Urothelium cell line (cell line): ENCODE results near the gene HGF.
"Not testable (repeated sequence)": the region's sequence is repeated elsewhere in the genome, so short reads cannot be mapped to it uniquely, and the experiment has no call there.

ENCODE experiments used
- DNase-seq: peaks from one replicate; pipeline ENCODE4 v3.0.0; 2011; ENCODE audit warnings: low spot score, mixed read lengths
- FAIRE-seq: peaks from 2 replicates; lab custom pipeline; 2011; peaks lifted over from hg19 to GRCh38; lab: Jason Lieb, UNC

Gene HGF

DNA sequence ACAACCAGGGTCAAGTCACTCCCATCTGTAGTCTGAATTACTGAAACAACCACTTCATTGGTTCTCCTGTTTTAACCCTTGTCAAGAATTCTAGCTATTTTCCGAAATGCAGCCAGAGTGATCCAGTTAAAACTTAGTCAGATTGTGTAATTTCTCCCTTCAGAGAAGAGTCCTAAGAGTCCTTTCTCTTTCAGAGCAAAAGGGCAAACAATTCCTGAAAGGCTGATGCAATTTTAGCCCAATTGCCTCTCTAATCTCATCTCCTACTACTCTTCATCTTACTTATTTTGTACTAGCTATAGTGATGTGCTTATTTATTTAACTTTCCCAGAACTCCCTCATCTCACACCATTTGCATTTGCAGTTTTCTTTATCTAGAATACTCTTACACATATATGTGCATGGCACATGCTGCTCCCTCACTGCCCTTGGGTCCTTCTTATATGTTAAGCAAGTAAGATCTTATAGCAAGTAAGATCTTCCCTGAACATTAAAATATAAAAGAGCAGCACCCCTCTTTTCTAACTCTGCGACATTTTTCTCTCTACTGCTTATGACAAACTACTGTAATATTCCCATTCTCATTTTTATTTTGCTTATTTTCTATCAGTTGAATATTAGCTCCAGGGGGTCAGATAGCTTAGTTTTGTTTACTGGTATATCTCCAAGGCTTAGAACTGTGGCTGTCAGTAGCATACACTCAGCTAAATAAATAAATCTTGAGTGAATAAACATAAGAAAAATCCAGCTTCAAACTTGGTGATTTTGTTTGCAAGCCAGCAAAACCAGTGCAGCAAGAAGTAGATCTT is 44.6 kb downstream of the HGF start:
- no peak for DNase-seq
- FAIRE-seq: peak; percentile 5

DNA sequence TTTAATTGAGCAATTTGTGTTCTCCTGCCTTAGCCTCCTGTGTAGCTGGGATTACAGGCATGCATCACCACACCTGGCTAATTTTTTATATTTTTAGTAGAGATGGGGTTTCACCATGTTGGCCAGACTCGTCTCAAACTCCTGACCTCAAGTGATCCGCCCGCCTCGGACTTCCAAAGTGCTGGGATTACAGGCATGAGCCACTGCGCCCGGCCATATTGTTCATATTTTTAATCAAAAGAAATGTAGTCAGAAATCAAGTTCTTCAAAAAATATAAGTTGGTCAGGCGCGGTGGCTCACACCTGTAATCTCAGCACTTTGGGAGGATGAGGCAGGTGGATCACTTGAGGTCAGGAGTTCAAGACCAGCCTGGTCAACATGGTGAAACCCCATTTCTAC is 47.6 kb downstream of the HGF start:
- not testable (repeated sequence) for DNase-seq, FAIRE-seq

DNA sequence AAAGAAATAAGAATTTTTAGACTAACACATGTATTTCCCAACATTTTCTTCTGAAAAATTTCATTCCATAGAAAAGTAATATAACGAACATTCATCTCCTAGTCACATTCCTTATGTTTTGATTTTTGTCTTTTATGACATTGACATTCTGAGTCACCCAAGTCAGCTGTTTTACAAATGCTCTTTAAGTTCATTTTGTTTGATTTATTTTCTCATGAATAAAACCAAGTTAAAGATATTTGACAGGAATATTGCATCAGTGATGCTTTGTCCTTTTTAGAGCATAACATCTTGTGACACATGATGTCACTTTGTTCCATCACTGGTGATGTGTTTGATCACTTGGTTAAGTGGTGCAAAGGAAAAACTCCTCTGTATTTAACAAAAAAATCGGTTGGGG is 48.4 kb downstream of the HGF start:
- DNase-seq (no peak), FAIRE-seq (peak; percentile 79)

DNA sequence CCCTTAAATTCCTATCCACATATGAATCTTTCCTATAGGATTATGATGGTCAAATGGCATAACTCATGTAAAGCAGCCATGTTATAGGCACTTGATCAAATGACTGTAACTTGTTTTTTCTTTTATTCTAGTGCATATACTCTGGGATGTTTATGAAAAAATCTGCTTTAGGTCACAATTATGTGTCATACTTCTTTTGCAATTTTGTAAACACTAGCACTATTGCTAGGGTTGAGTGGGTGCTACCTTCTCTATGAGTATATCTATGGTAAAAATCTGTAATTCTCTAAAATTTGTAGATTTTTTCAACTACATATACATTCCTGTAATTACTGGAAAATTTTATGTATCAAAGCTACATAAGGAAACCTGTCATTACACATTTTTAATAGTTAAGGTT is 50.0 kb downstream of the HGF start:
- DNase-seq: no peak

DNA sequence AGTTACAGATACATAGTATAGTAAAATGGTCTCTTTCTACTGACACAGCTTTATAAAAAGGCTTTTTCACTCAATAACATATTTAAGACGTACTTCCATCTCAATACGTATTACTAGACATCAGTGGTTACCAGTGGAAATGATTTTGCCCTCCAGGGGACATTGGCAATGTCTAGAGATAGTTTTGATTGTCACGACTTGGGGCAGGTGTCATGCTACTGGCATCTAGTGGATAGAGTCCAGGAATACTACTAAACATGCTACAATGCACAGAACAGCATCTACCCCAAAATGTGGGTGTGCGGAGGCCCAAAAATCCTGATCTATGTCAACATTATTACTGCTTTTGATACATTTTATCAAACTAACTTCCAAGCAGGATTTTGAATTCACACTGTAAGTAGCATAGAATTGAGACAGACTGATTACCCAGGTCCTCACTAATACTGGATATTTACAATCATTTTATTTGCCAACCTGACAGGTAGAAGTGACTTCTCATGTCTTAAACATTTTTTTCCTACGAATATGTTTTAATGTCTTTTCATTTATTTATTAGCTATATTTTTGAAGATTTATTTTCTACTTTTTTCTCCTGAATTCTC is 53.8 kb downstream of the HGF start:
- DNase-seq (no peak), FAIRE-seq (peak; percentile 96)

More for the DNA sequence above, 50.0 kb downstream of the HGF start:
- FAIRE-seq: no peak

DNA sequence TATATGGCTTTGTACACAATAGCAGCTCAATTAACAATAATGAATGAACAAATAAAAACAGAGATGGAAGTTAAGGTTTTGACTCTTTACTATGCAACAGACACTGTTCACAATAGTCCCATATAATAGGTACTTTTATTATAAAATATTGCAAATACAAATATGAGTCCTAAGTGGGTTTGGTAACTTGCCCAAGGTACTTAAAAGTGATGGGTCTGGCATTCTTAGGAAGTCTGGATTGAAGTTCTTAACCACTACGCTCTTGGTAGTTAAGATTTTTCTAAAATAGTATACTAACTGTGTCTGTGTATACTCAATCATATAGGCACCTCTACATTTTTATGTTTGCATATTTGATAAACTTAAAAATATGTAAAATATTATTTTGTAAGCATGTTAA is 55.5 kb downstream of the HGF start:
- DNase-seq: no peak
- no peak for FAIRE-seq

DNA sequence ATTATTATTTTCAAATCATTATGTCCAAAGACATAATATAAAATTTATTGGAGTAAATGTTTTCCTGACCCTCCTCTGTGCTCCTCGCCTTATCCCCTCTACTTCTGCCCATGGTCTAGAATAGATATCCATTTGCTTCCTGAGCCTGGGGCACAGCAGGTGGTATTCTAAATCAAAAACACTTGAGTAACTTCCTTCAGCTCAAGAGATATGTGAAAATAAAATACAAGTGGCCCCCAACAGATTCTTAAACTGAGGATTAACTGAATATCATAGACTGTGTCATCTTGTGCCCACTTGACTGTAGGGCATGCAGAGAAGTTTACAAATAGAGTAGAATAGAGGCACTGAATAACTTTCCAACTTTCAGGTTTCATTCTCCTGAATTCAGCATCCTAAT is 59.1 kb downstream of the HGF start:
- FAIRE-seq: no peak
- no peak for DNase-seq

DNA sequence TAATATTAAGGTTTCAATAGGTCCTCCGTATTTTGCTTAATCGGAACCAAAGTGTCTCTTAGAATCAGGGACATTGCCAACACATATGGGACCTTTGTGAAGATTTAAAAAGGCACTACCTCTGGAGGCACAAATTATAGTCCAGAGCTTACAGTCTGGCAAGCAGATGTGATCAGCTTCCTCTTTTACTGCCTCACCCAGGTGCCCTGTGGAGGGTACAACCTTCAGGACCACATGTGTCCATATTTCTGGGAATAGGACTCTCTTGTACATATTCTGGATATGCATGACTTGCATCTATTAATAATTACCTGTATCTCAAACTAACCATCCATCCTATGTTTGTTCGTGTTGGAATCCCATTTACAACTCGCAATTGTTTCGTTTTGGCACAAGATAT is 60.0 kb downstream of the HGF start:
- FAIRE-seq: no peak
- DNase-seq: no peak

DNA sequence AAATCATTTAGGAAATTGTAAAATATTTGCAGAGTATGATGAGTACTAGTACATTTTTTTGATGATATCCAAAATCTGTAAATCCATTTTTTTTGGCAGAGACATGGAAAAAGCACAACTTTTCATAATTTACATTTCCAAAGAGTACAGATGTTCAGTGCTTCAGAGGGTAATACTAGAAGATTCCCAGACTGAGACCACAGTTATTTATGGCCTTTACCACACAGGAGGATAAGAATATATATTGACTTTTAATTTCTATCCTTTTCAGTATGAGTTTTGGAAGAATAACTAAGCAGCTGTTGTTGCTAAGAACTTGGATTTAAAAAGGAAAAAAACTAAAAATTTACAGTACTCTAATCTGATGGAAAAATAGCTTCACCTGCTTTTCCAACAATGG is 61.9 kb downstream of the HGF start:
- DNase-seq: no peak
- FAIRE-seq: no peak

DNA sequence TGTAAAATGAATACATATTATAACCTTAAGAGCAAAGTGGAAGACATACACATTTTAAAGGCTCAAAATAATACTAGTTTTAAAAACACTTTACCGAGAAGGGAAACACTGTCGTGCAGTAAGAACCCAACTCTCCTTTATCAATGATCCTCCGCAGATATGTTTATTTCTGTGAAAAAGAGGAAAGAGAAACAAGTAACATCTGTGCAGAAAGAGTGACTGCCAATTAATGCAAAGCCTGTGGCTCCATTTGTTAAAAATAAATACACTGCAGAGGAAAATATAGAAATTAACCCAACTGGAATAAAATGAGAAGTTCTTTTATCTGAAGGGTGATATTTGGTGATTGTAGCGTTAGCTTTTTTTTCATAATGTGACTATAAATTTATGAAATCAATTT is 62.7 kb downstream of the HGF start:
- DNase-seq: no peak

DNA sequence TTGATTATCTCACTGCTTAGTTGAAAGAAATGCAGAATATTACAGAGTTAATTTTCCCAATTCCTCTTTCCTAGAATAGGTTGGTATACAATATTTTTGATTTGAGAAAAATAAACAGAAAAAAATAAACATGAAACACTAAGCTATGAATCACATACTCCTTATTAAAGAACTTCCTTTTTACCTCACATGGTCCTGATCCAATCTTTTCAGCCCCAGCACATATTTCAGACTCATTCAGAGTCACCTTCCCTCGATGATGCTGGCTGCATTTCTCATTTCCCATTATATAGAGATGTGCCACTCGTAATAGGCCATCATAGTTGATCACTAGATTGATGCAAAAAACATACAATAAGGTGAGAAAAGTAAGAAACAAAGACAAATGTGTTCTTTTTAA is 64.6 kb downstream of the HGF start:
- DNase-seq (no peak), FAIRE-seq (no peak)

More for the DNA sequence above, 62.7 kb downstream of the HGF start:
- FAIRE-seq: no peak

DNA sequence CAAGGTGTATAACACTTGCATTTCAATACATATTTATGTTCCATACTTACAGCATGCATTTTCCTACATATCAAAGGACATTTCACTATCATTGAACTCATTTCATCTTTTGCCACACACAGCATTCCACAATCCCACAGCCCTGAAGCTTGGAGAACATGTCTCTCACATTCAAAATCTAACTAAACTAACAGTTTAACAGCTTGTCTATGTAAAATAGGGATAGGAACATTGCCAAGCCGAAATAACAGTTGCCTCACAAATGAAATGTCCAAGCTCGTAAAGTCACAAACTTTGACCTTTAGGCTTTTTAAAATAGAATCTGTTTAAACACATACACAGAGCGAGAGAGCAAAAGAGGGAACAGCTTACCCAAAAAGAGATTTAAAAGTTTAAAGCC is 65.3 kb downstream of the HGF start:
- DNase-seq (no peak), FAIRE-seq (peak; percentile 72)

DNA sequence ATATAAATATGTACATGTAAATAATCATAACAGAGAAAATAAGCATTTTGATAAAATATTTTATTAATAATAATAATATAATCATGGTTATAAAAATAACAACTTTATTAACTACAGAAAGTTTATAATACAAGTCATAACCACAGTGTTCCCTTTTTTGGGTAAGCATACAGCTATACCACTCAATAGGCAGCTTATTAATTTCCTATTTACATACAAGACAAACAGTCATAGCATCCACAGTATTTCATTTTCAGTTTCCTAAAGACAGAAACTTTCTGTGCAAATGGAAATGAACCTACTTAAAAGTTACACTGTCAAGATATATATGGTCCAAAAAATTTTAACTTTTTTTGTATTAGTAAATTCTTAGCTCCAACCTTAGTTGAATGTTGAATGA is 70.9 kb downstream of the HGF start:
- FAIRE-seq (no peak), DNase-seq (no peak)

DNA sequence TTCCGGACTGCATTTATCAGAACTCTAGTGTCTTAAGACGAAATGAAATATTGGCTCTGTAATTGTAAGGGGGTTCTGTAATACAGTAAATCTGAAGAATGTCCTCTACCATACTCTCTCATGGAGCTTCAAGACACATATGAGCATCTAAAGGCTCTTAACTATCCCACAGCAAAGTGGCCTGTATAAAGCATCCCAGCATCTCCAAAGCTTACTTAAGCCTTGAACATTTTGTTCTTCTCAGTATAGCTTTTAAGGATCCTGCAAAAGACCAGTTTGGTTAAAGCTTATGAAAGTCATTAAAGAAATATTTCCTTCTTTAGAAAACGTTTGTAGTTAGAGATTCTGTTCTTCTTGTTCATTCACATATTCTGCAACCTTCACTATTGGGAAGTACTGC is 75.1 kb downstream of the HGF start:
- no peak for DNase-seq
- FAIRE-seq: no peak

DNA sequence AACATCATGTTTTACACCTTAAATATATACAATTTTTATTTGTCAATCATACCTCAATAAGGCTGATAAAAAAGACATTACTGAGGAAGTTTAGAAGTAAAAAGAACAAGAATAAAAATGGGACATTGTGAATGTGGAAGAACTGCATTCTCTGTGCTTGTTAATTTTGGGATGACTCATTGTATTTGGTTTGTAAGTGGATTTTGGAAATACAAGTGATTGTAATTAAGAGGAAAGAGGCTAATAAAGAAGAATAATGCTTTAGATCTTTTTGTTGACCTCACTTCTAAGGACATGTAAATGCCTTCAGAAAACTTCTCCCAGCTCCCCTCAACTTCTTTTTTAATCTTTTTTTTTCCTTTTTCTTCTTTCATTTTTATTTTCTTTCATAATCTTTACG is 76.0 kb downstream of the HGF start:
- FAIRE-seq: no peak
- no peak for DNase-seq

DNA sequence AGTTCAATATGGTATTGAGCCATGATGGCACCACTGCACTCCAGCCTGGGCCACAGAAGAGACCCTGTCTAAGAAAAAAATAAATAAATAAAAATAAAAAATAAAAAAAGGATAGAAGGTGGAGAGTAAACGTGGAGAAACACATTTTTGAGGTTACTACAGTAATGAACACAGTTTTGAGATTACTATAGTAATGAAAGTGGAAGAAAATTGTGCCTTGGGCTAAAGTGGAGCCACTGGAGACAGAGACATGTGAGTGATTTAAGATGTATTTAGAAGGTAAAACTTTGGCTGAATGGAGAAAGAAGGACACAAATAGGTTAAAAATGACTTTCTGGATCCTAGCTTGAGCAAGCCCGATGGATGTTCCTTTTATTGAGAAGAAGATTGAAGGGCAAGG is 76.8 kb downstream of the HGF start:
- FAIRE-seq (no peak), DNase-seq (no peak)

DNA sequence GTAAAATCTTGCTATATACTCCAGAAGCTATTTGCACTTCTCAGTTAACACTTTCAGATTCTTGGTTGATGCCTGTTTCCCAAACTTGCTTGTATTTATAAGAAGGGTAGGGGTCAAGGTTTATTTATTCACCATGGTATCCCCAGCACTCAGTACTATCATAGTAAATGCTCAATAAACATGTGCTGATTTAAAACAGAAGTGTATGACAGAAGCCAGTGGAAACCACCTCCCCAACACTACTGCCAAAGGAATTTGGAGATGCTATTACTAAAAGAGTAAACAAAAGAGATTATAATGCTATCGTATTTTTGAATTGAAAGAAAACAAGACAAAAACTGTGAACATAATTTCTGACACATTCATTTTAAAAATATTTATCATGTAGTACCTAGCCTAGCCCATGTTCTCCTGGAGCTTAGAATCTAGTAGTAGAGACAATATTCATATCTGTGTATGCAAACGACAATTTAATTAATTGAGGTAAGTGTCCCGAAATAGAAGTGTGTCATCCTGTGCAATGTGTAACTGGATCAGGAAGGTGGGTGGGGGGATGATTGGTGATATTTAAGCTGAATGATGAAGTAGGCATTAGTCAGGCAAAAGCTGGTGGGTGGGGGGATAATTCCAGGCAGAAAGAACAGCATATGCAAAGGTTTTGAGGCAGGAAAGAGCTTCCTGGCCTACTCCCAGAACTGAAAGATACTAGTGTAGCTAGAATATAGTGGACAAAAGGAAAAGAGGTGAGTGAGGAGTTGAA is 77.5 kb downstream of the HGF start:
- peak; percentile 80 for FAIRE-seq

DNA sequence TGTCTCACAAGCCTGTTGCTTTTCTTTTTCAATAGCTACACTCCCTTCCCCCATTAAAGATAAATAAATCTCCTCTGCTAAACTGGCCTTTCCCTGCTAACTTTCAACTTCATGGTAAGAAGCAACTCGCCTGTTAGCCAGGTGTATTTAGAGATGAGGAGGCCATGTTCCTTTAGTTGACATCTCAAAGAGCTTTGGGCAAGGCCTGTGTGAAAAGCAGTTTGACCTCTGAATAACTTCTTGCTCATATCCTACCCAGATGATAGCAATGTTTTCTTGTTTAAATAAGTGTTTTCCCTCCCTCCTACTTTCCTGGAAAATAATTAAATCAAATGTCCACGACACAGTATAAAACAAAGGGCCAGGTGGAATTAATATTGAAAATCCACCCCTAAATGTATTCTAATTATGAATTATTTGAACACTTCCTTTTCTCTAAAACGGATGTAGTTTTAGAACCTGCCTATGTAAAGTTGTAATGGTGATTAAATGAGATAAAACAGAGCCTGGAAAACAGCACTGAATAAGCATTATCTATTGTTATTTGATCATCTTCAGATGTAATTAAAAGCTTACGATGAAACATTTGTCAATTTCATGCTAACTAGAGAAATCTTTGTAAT is 78.5 kb downstream of the HGF start:
- peak; percentile 66 for FAIRE-seq
- DNase-seq: no peak

More for the DNA sequence above, 77.5 kb downstream of the HGF start:
- no peak for DNase-seq

DNA sequence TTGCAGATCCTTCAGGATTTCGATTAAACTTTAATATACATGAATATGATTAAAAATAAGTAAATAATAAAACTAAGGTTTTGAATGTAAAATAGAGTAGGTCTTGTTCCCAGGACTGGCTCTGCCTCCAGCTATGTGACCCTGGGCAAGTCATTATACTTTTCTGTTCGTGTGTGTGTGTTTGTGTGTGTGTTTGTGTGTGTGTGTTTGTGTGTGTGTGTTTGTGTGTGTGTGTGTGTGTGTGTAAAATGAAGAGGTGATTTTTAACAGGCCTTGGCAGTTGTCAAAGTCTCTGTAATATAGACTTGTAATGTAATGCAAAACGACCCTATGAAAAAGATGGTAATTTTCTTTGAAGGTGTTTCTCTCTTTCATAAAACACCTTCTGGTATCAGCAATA is 79.2 kb downstream of the HGF start:
- FAIRE-seq: no peak
- DNase-seq: no peak

DNA sequence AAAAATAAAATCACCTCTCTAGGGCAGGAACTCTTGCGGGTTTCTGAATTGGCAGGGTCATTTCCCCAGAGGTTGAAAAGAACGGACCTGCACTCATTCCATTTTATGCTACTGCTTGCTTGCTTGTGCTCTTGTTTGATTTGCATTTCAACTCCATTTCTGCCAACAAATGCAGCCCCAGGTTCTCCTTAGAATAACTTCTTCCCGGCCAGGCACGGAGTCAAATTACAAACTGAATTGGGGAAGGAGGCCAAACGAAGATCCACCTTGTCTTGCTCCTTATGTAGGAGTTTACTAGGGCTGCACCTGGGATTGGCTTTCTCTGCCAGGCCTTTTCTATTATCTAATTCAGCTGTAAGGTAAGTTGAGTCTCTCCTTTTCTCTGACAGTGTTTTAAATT is 79.6 kb downstream of the HGF start:
- no peak for FAIRE-seq

DNA sequence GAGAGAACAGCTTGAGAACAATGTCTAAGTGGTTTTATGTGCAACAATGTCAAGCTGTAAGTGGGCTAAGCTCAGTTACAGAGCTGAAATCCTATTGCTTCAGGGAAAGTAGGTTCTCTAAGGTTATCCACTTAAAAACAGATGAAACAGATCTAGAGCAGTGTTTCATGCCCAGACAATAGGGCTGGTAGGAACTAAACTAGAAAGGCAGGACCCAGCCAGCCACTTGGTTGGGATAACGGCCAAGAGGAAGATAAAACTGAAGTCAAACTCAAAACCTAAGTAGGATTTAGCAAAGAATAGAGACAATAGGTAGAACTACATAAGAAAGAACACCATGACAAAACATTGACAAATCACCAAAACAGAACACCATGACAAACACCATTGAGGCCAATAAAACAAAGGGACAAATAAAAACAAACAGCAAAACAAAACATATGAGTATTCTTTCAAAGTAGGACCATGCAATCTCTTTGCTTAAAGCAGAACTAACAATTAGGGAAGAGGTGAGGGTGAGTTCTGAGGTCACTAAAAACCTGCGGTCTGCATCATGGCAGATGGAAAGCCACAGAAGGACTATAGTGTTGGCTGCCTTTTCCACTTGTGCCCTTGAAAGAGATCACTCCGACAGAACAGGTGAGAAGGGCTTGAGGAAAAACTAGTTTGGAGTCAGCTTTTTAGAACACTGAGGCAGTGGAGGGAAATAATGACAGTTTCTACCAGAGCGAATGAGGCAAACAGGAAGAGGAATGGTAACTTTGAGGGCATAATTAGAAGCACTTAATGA is 81.0 kb downstream of the HGF start:
- DNase-seq (no peak), FAIRE-seq (peak; percentile 13)

More for the DNA sequence above, 79.6 kb downstream of the HGF start:
- no peak for DNase-seq
